GM21423 (cell line): ENCODE results near the gene PLA1A.

Source experiments
- ATAC-seq: cut with Tn5 transposase; IDR thresholded peaks from one replicate; pipeline ENCODE4 v1.9.1; 2021; ENCODE audit warnings: mild to moderate bottlenecking, moderate library complexity; ENCODE audit not compliant: unreplicated experiment

Gene PLA1A

GRCh38 chr3:119608405-119609000 lies 10.8 kb downstream of the PLA1A start:
- no peak for ATAC-seq

- ATAC-seq, result no peak
Observed at GRCh38 chr3:119609301-119609700, 11.6 kb downstream of the PLA1A start.

GRCh38 chr3:119611664-119612063 lies 14.0 kb downstream of the PLA1A start:
- no peak for ATAC-seq

- no peak for ATAC-seq
Observed at GRCh38 chr3:119613201-119613600, 15.5 kb downstream of the PLA1A start.

GRCh38 chr3:119613872-119614271 lies 16.2 kb downstream of the PLA1A start:
- ATAC-seq, result no peak

- ATAC-seq, result no peak
Observed at GRCh38 chr3:119616056-119616455, 18.4 kb downstream of the PLA1A start.

- ATAC-seq, result no peak
Observed at GRCh38 chr3:119619094-119619493, 21.4 kb downstream of the PLA1A start.

GRCh38 chr3:119620899-119621298 lies 23.2 kb downstream of the PLA1A start:
- ATAC-seq, result no peak

GRCh38 chr3:119624002-119624720 lies 26.5 kb downstream of the PLA1A start:
- ATAC-seq, result no peak

- no peak for ATAC-seq
Observed at GRCh38 chr3:119625451-119626153, 27.9 kb downstream of the PLA1A start.

GRCh38 chr3:119626196-119626595 lies 28.5 kb downstream of the PLA1A start:
- ATAC-seq, result no peak

- no peak for ATAC-seq
Observed at GRCh38 chr3:119627461-119627860, 29.8 kb downstream of the PLA1A start.

GRCh38 chr3:119628390-119628789 lies 30.7 kb downstream of the PLA1A start:
- peak; percentile 53 for ATAC-seq

GRCh38 chr3:119628816-119629445 lies 31.2 kb downstream of the PLA1A start:
- ATAC-seq, result peak; percentile 24

GRCh38 chr3:119630128-119630879 lies 32.6 kb downstream of the PLA1A start:
- ATAC-seq, result no peak

GRCh38 chr3:119630880-119631329 lies 33.2 kb downstream of the PLA1A start:
- ATAC-seq, result no peak

- ATAC-seq, result no peak
Observed at GRCh38 chr3:119631516-119631915, 33.8 kb downstream of the PLA1A start.

- ATAC-seq, result no peak
Observed at GRCh38 chr3:119632216-119632615, 34.5 kb downstream of the PLA1A start.

- ATAC-seq, result no peak
Observed at GRCh38 chr3:119632829-119633228, 35.1 kb downstream of the PLA1A start.

- no peak for ATAC-seq
Observed at GRCh38 chr3:119635719-119636118, 38.0 kb downstream of the PLA1A start.

GRCh38 chr3:119636249-119636648 lies 38.6 kb downstream of the PLA1A start:
- no peak for ATAC-seq
